OCI-M1 (cell line): ENCODE data around the gene BMAL1.

Experiments
- DNase-seq: peaks from one replicate; lab custom pipeline; 2025; lab: John Stamatoyannopoulos, UW

The BMAL1 gene

DNA sequence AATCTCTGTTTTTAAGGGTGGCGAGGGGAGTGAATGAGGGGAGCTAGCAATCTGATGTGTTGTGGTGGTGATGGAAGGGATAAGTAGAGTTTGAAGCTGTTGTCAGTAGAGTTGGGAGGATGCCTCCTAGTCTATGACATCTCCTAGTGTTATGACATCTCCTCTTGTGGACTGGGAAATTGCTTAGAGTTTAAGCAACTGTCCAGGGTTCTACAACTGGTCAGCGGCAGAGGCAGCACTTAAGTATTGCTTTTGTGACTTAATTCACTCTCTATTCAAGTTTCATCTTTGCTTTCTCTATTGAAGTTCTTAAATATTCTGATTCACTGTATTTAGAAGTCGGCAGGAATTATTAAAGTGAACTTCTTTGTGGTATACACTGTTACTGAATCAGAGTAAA lies 13.8 kb downstream of the BMAL1 start:
- DNase-seq, result no peak

DNA sequence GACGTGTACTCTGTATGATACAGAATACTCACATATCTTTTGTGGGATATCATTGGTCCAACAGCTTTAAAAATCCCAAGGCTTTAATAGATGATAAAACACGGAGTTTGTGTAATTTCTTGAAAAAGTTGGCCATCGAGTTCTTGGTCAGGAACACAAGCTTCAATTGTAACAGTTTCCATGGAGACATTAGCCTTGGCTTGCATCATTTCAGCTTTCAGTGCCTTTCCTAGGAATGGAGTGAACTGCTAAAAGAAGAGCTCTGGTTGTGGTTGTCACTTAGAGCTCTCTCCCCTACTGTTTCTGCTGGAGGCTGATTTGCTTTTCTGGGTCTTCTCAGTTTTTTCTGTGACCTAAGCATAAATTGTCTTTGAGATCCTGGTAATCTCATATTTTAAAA lies 14.2 kb downstream of the BMAL1 start:
- peak; percentile 7 for DNase-seq

DNA sequence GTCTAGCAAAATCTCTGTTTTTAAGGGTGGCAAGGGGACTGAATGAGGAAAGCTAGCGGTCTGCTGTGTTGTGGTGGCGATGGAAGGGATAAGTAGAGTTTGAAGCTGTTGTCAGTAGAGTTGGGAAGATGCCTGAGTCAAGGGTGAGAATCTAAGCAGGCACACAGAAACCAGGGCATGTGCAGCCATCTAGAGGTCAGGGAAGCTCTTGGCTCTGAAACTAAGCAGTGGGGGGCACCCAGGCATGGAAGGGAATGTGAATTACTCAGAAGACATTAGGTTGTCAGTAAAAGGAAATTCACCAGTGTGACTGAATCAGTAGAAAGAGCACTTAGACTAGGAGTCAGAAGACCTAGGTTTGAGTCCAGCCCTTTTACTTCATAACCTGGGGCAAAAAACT lies 15.4 kb downstream of the BMAL1 start:
- DNase-seq, result no peak

DNA sequence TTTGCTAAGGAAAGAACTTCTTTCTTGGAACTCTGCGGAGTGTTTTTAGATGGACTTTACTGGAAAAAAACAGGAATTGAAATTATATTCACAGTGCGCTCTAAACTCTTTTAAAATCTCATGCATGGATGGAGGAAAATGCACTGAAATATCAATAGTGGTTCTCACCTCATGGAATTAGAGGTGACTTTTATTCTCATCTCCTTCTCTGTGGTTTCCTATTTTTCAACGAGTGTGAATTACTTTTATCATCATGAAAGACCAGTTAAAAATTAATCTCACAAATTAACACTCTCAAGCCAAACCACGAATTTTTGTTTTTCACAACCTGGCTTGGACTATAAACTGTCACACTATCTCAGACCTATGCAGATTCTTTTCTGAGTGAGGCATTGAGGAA lies 16.6 kb downstream of the BMAL1 start:
- no peak for DNase-seq

DNA sequence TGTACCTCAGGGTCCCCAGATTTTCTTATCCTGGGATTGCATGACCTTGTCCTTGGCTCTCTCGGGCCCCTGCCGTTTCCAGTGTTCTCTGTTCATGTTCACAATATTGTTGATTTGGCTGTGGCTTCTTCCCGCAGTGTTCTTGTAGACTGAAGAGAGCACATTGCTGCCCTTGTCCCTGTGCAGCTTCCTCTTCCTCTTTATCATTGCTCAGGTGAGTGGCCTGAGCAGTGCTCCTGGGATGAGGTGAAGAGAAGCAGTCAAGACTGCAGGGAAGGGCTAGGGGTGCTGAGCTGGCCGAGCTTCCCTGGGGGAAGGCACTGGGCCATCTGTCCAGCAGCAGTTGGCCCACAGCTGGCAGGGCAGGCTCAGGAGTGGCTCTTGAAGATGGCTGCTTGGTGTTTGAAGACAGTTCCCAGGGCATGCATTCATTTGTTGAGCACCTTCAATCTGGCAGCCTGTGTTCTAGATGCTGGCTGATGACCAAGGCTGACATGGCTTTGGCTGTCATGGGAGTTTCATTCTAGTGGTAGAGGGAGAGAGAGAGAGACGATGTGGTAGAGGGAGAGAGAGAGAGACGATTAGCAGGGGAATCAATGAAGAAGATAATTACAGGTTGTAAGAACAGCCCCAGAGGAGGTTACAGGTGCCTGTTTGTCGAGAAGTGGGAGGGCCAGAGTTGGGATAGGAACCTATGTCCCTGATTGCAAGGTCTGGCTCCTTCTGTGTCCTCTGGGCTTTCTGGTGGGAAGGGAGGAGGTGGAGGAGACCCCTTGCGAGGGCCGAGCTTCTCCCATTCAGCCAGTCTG lies 17.4 kb downstream of the BMAL1 start:
- no peak for DNase-seq

DNA sequence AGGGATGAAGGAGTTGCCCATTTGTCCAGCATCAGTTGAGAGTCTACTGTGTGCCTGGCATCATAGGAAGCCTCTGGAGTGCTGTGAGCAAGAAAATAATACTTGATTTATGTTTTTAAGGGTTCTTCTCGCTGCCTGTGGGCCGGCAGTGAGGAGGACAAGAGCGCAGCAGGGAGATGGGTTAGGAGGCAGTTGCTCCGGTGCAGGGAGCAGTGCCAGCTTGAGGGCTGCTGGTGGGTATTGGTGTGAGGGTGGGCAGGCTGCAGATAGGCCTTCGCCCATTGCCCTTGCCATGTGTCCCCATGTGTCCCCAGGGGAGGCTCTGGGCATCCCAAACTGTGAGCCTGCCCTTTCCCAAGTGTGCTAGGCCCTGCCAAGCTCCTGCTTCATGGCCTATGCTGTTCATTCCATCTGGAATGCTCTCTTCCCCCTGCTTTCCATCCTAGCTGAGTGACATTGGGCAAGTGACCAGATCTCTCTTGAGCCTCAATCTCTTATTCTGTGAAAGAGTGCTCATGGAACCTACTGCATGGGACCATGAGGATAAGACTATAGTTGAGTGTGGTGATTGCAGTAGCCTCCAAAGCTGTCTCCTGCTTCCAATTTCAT lies 19.8 kb downstream of the BMAL1 start:
- no peak for DNase-seq

DNA sequence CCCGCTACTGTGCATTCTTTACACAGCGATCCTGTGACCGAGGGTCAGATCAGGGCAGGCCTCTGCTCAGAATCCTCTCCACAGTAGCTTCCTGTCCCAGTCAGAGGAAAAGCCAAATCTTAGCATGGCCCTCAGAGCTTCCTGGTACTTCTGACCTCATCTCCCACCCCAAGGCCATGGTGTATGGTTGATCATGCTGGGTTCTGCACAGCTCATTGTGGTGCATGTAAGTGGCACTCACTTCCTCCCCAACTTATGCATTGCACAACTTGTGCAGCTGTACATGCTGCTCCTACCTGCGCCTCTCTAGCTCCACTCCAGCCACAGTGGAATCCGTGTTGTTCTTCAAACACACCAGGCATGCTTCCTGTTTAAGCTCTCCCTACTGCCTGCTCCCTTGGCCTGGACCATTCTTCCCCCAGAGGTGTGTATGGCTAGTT lies 20.3 kb downstream of the BMAL1 start:
- no peak for DNase-seq

DNA sequence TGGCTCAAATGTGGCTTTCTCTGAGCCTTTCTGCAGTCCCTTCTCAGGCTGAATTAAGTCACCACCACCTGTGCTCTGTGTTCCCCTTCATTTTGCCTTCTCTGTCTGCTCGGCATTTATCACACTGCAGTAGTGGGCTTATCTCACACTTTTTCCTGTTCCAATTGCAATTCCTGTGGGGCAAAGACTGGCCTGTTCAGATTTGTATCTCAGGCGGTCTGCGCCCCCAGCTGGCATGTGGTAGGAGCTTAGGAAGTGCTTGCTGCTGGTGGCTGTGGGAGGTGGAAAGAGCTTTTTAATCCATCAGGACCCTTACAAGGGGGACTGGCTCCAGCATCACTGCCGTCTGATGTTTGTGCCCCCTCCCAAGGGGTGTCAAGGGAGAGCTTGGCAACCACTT lies 21.2 kb downstream of the BMAL1 start:
- DNase-seq, result no peak

DNA sequence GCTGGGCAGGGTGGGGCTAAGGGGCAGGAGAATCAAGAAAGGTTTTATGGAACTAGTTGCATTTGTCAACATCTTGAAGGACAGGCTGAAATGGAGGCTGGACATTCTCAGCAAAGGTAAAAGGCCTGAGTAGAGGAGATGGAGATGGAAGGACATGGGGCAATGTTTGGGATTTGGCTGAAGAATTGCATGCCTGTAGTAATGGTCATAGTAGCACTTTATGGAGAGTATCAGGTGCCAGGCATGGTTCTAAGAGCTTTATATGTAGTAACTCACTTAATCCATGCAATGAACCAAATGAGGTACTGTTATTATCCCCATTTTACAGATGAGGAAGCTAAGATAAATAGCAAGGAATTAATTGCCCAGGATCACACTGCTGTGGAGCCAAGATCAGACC lies 23.9 kb downstream of the BMAL1 start:
- no peak for DNase-seq

DNA sequence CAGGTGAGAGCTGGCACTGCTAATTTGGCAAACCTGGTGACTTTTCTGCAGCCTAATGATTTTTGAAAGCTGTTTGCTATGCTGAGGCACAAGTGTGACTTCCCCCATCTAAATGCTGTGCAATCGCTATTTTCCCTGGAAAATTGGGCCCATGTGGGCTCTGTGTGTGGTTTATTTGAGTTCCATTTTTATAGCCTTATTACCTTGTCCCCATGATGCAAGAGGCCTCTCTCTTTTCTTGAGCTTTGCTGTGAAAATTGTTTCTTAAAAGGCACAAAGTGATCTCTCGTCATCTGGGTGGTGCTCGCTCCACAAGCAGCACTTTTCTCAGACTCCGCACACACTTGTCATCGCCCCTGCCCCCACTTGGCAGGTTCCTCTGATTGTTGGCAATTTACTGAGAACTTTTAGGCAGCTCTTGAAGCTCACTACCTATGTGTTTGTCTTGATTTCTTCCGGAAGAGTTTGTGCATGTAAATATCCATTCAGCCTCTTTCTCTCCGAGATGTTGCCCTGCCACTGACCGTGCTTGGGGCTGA lies 24.9 kb downstream of the BMAL1 start:
- no peak for DNase-seq

DNA sequence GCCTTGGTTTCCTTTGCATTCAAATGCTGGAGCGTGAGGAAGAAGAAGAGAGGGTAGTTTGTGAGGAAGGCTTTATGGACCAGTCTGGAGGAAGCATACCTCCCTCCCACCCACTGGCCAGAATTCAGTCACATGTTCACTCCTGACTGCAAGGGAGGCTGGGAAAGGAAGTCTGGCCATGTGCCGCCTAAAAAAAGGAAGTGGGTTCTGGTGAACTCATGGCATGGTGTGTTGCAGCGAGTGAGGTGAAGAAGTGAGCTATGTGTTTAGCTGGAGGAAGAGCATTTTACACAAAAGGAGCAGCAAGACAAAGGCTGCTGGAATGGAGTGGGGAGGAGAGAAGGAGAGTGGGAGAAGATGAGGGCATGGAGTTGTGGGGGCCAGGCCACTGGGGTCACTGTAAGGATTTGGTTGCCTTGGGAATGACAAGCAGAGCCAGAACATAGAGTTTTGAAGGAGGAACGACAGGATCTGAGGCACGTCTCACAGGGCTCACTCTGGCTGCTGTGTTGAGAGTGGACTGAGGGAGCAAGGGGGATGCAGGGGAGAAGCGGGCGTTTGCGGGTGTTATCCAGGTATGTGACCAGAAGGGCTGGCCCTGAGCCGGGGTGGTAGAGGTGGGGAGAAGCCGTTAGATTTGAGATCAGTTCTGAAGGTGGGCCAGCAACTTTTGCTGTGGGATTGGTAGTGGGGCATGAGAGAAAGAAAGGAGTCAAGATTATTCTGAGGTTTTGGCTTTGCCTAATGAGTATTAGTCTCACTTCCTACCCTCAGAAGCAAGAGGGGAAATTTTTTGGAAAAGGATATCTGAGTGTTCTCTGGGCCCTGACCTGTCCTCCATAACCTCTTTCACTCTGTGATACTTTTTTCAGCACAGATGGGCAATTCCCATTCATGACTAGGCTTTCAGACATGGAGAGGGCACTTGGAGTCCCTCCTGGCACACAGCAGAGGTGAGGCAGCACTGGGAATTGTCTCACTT lies 26.4 kb downstream of the BMAL1 start:
- peak; percentile 74 for DNase-seq

DNA sequence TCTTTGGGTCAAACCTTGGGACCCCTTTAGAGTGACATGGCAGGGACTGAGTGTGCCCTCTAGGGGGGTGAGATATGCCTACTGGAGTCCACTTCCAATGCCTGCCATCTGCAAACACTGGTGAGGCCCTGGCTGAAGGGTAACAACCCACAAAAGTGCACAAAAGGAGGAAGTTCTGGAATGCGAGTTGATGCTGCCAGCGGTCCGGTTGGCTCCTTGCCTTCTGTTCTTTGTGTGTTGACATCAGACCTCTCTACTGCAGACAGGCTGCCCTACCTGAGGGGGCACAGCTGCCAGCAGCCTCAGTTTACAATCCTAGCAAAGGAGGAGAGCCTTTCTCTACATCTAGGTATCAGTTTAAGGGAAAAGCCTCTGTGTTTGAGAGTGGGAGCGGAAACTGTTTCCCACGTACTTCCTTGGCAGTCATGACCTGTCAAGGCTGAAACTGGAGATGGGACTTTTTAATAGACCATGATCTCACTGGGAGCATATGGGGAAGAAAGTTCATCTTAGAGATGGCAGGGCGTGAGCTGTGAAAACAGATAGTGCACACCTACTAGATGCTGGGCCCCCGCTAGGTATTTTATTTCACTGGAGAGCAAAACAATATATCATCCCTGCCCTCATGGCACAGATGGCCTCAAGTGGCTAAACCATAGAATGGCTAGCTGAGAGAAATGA lies 27.2 kb downstream of the BMAL1 start:
- no peak for DNase-seq

DNA sequence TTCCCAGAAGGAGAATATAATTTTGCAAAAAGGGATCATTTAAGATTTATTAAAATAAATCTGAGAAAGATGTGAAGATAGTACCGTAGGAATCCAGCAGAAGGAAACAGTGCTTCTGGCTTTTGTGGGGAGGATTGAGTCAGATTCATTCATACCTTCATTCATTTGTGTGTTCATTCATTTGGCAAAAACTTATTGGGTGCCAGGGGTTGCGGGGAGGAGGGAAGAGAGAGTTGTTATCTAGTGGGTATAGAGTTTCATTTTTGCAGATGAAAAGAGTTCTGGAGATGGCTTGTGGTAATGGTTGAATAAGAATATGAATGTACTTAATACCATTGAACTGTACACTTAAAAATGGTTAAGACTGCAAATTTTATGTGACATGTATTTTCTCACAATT lies 31.1 kb downstream of the BMAL1 start:
- DNase-seq, result no peak

DNA sequence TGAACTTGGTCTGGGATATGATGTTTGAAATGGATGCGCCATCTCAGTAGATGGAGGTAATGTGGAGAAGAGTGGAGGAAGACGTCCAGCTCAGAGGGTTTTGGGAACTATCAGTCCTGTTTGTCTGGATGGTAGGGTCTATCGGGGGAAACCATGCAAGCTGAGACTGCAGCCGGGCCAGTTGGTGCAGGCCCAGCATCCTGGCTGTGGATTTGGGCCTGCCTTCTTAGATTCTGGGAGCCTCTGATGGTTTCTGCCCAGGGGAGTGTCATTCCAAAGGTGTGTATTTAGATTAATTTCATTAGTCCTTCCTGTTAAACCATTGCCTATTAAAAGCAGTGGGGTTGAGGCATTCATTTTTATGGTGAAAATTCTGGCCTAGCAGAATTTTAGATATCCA lies 31.6 kb downstream of the BMAL1 start:
- DNase-seq, result no peak

DNA sequence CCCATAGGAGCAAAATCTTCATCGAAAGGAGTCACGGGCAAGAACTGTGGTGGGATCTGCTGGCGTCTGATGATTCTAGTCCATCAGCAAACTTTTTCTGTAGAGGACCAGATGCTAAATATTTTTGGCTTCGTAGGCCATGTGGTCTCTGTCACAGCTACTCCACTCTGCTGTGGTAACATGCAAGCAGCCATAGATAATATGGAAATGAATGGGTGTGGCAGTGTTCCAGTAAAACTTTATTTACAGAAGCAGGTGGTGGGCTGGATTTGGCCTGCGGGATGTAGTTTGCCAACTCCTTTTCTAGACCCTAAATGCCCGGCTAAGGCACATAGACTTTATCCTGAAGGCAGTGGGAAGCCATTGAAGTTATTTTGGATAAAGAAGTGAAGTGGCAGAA lies 32.9 kb downstream of the BMAL1 start:
- DNase-seq, result no peak

DNA sequence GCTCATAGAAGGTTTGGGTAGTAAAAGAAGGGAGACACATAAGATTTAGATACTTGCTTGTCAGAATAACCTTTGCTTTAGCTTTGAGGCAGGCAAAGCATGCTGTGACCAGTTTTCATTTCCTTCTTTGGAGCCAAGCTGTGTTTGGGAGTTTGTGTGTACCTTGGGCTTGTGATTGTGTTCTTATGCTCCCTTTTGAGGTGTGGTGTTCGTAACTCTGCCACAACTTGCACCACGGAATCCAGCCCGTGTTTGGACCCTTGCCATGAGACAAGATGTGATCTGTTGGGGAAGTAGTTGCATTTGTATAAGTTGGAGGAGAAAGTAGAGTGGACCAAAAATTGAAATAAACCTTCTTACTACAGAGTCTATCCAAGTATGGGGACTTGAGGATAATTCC lies 34.0 kb downstream of the BMAL1 start:
- peak; percentile 5 for DNase-seq

DNA sequence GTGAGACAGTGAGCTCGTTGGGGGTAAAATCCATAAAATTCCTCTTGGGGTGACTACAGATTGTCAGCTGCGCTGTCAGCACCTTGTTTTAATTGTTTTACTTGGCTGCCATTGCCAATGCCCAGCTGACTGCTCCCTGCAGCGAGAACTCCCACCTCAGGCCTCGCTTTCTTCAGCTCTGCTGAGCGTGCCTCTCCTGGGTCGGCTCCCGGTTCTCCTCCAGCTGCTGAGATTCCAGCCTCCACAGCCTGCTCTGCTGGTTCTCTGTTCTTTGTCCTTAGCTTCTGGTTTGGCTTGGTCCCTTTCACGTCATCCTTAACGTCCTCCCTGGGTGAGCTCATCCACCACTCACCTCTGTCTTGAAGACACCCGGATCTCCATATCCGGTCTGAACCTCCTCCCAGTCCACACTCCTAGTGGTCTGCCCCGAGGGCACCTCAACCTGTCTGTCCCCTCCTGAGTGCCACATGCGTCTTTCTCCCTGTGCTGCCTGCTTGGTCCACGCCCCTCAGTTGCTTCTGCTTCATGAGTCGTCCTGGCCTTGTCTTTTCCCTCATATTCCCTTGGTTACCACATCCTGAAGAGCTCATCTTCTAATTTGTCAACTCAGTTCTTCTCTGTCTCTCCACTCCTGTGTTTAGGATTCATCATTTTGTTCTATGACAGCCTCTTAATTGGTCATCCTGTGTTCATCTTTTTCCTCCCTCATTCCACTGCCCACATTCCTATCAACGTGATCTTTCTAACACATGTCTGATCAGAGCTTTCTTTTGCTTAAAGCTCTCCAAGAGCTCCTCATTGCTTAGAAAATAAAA lies 35.6 kb downstream of the BMAL1 start:
- DNase-seq, result no peak

DNA sequence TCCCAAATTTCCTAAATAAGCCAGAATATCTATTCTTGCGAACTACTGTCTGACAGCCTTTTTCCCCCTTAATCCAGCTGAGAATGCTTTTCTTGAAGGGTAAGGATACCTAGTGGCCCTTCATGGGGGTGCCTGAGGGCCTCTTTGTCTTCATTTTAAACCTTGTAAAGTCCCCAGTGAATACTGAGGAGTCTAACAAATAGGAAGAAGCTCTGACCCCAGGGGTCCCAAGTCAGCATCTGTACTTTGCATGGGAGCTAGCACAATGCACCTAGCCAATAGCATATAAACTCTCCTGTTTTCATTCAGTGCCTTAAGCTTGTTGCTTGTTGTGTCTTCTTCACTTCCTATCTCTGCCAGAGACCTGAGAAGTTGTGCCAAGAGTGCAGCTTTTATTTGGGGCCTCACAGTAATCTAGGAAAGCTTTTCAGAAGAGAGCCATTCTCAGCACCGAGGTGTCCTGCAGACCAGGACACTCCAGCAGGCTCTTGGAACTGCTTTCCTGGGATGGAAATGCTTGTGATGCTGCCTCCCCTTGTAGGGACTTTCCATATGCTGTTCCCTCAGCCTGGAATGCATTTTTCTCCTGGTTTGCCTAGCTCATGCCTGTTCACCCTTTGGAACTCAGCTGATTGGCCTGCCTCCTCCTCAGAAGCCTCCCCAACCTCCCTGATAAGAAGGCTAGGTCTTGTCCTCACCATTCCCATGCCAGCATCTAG lies 37.2 kb downstream of the BMAL1 start:
- DNase-seq, result no peak

DNA sequence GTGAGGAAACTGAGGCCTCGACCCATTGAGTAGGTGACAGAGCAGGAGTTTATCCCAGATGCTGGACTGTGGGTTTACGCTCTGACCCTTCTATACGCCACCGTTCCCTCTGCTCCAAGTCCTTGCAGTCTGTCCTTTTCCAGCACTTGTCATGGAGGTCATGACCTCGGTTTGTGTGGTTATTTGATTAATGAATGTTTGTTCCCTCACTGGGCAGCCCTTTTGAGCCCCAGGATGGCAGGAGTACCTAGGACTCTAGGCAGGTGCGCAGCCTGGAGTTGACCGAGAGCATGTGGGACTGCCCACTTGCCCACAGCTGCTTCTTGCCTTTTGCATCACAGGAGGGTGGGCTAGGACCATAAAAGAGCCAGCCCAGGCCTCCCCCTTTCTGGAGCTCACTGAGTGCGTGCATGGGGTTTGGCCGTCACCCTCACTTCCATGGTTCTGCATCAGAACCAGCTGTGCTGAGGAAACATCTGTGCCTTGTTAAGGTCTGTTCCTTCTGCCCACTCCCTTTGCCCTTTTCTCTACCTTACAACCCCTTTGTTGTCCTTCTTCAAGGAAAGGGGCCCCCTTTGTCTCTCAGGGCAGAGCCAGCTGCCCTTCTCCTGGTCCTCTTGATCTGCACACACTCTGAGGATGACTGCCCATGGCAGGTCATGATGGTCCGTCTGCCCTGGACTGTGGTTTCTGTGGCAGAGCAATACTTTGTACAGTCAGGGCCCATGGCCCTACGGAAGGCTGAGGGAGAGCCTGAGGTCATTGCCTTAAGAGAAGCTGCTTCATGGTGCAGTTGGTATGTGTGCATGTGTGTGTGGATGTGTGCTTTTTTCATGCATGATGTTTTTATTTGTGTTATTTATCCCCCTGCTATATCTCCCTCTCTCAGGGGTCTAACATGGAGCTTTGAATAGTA lies 38.2 kb downstream of the BMAL1 start:
- DNase-seq, result no peak
